ENCODE data around the gene ZNF74. TPM values are rescaled to one million over a fixed set of nuclear protein-coding genes. Genes with fewer than 3 reads are reported as not detected.
"Not testable (repeated sequence)": the region's sequence is repeated elsewhere in the genome, so short reads cannot be mapped to it uniquely, and the experiment has no call there.

The ZNF74 gene
- total RNA-seq, 4 donors from 2014 or later, result 3.0 to 6.9 (median 4.9) TPM

GRCh38 chr22:20448630-20449029 lies 54.7 kb downstream of the ZNF74 start:
- no peaks in the 10 kb centered on the region for H3K9me3 ChIP-seq
- peaks cover 0 to 7% of the 10 kb centered on the region in 2 donors for H3K36me3 ChIP-seq
- TF ChIP-seq POLR2A (IDR thresholded peaks at IDR 0.05), result no peak
- TF ChIP-seq CTCF (IDR thresholded peaks at IDR 0.05 in 4 of 5, conservative IDR thresholded peaks at IDR 0.05 in 1 of 5), result no peak

GRCh38 chr22:20449819-20450550 lies 56.0 kb downstream of the ZNF74 start:
- in situ Hi-C loops (cut with MboI; ENCODE audit: low sequenced_read_pairs in 4 of 4), result loop anchor here in 2 of 4 donors (25.0 kb wide), 1 partner anchor 237 kb away; no protein-coding TSS in a partner anchor
- TF ChIP-seq CTCF (IDR thresholded peaks at IDR 0.05 in 4 of 5, conservative IDR thresholded peaks at IDR 0.05 in 1 of 5) (no peak), POLR2A (IDR thresholded peaks at IDR 0.05) (no peak)
- Histone ChIP-seq H3K9me3 (no peaks in the 10 kb centered on the region), H3K27ac (no peak overlapping the region), H3K36me3 (no peaks in the 10 kb centered on the region), H3K4me3 (no peak overlapping the region), H3K4me1 (no peaks in the 10 kb centered on the region), H3K27me3 (no peaks in the 10 kb centered on the region)
- ATAC-seq (no peak), DNase-seq (no peak)
- intact Hi-C loops (cut with DNase I; ENCODE audit: low total_unique reads), result no loop called here

More at GRCh38 chr22:20448630-20449029, 54.7 kb downstream of the ZNF74 start:
- no peak for DNase-seq
- no peak for ATAC-seq
- in situ Hi-C loops (cut with MboI; ENCODE audit: low sequenced_read_pairs in 4 of 4), result loop anchor here in 1 of 4 donors (25.0 kb wide), 1 partner anchor 239 kb away; no protein-coding TSS in a partner anchor
- no peak overlapping the region for H3K27ac ChIP-seq
- H3K4me3 ChIP-seq, result no peak overlapping the region
- intact Hi-C loops (cut with DNase I; ENCODE audit: low total_unique reads), result no loop called here
- H3K4me1 ChIP-seq, result no peaks in the 10 kb centered on the region
- no peaks in the 10 kb centered on the region for H3K27me3 ChIP-seq

DNA sequence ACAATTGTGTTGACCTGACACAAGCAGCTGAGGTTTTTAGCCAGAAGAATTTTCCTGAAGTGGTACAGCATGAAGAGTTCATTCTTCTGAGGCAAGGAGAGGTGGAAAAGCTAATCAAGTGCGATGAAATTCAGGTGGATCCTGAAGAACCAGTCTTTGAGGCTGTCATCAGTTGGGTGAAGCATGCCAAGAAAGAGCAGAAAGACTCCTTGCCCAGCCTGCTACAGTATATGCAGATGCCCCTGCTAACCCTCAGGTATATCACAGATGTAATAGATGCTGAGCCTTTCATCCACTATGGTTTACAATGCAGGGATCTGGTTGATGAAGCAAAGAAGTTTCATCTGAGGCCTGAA lies 56.6 kb downstream of the ZNF74 start:
- TF ChIP-seq CTCF (IDR thresholded peaks at IDR 0.05 in 4 of 5, conservative IDR thresholded peaks at IDR 0.05 in 1 of 5) (no peak), POLR2A (IDR thresholded peaks at IDR 0.05) (no peak)
- intact Hi-C loops (cut with DNase I; ENCODE audit: low total_unique reads) (no loop called here), in situ Hi-C loops (cut with MboI; ENCODE audit: low sequenced_read_pairs in 4 of 4) (loop anchor here in 1 of 4 donors (25.0 kb wide), 1 partner anchor 237 kb away; no protein-coding TSS in a partner anchor)
- Histone ChIP-seq H3K27ac (no peak overlapping the region), H3K36me3 (no peaks in the 10 kb centered on the region), H3K4me3 (no peak overlapping the region), H3K27me3 (no peaks in the 10 kb centered on the region), H3K9me3 (no peaks in the 10 kb centered on the region), H3K4me1 (no peaks in the 10 kb centered on the region)
- DNase-seq (no peak), ATAC-seq (no peak)

GRCh38 chr22:20451129-20451778 lies 57.3 kb downstream of the ZNF74 start:
- H3K4me3 ChIP-seq; H3K4me1 ChIP-seq; H3K9me3 ChIP-seq; DNase-seq; H3K27me3 ChIP-seq; ATAC-seq; H3K27ac ChIP-seq; H3K36me3 ChIP-seq; intact Hi-C loops (cut with DNase I; ENCODE audit: low total_unique reads): not testable (repeated sequence)
- in situ Hi-C loops (cut with MboI; ENCODE audit: low sequenced_read_pairs in 4 of 4), result loop anchor here in 1 of 4 donors (25.0 kb wide), 1 partner anchor 236 kb away; no protein-coding TSS in a partner anchor

DNA sequence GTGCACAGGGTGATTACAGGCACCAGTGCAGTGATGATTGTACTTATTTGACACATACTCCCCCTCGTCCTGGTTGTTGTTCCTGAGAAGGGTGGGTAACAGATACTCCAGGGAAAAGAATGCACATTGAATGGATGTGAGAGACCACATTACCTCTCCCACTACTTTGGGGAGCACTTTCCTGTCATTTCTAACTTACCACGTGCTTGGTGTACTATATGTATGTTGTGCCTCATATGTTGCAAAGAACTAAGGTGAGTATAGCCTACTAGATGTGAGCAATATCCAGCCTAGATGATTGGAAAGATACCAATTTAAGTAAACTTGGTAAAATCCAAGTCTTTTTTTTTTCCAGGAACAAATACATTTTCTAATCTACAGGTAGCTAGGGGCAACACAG lies 58.0 kb downstream of the ZNF74 start:
- intact Hi-C loops (cut with DNase I; ENCODE audit: low total_unique reads) (no loop called here), in situ Hi-C loops (cut with MboI; ENCODE audit: low sequenced_read_pairs in 4 of 4) (loop anchor here in 1 of 4 donors (25.0 kb wide), 1 partner anchor 235 kb away; no protein-coding TSS in a partner anchor)
- Histone ChIP-seq H3K4me3 (no peak overlapping the region), H3K27me3 (no peaks in the 10 kb centered on the region), H3K27ac (no peak overlapping the region), H3K4me1 (no peaks in the 10 kb centered on the region), H3K36me3 (peaks cover 0 to 5% of the 10 kb centered on the region in 2 donors), H3K9me3 (no peaks in the 10 kb centered on the region)
- TF ChIP-seq POLR2A (IDR thresholded peaks at IDR 0.05) (no peak), CTCF (IDR thresholded peaks at IDR 0.05 in 4 of 5, conservative IDR thresholded peaks at IDR 0.05 in 1 of 5) (no peak)
- DNase-seq, result no peak
- ATAC-seq, result no peak
